HG02759 (cell line): ENCODE measurements around the gene PNPLA8.

ENCODE experiments used
- ATAC-seq: cut with Tn5 transposase; IDR thresholded peaks from one replicate; pipeline ENCODE4 v1.9.1; 2021; ENCODE audit warnings: mild to moderate bottlenecking, moderate library complexity; ENCODE audit not compliant: unreplicated experiment

PNPLA8 gene

DNA sequence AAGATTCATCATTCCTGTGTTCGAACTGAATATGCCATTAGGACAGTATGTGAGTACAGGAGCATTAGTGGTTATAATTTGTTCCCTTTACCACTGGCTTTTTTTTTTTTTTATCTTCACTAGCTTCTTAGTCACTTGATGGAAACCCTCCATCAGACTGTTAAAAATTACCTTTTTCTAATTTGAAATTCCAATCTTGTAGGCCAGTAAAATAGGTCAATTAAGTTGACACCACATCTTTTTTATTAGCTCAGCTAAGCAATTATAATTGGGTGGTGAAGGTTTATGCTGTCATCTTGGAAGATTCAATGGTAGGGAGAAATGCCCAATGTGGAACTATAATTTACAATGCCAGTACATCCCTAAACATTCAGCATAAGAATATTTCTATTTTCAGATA lies 75.8 kb downstream of the PNPLA8 start:
- no peak for ATAC-seq

DNA sequence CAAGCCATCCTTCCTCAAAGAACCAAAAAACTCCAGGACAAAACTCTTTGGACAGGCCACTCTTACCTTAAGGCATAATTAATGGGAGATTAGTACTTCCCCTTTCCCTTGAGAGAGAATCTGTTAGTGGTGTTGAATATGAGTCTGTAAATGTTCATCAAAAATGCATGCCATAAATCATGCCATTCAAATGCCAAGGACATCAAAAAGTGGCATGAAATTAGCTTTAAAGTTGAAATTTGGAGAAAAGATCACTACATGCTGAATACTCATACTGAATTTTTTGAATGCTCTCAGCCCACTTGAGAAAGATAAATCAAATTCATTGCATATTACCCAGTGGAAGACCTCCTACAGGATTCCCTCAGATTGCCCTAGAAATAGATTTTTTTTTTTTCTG lies 76.4 kb downstream of the PNPLA8 start:
- no peak for ATAC-seq

DNA sequence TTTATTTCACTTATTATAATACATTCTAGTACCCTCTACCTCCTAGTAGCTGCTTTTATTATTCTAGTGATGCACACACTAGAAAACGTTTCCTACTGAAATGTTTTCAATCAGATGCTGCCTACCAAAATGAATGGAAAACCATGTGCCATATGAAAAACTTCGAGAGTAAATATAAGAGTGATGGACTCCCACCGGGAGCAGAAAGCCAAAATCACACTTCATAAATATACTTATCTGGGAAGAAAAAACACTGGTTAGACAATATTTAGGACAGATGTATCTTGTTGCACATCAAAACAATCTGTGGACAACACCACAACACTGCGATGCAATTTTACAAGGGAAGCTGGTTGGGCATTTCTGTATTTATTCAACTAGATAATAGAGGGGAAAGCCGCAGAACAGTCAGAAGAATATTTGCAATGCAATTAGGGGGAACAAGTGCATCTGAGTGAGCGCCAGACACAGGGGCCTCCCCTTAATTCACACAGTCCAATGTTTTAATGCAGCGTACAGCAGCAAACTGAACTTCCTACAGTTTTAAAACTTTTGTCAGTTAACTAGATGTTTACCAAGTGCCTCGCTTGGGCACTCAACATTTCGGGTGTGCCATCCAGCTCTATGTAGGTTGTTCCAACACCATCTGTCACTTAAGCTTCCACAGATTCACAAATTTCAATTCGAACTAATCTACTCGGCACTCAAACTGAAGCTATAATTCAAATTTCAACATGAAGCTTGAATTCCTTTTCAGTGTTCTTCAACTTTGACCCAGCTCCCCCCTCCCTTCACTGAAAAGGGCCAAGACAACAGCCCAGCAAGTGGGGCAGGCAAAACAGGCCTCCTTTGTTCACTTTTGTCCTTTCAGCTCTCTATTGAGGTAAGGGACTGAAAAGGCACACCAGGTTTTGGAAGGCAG lies 77.1 kb downstream of the PNPLA8 start:
- no peak for ATAC-seq

DNA sequence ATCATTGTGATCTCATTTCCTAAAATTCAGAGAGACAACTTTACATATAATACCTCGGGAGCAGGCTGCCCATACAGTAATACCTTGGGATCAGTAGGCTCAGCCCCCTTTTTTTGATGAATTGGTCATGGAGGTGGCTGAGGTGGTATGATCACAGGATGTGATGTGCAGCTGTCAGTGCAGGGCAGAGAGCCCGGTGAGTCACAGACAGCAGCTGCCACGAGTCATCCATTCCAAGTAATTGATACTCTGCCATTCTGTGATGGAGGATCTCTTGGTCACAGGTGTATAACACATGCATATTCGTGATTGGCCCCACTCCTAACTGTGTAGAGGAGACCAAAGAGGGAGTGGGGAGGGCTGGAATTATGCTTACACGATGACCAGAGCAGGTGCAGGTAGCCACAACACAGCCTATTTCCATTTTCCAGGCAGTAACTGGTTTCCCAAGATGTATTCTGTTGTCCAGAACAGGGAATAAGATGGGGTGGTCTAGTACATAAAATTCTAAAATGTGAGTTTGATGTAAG lies 83.8 kb downstream of the PNPLA8 start:
- ATAC-seq, result no peak

- ATAC-seq, result no peak
Observed at GRCh38 chr7:108441392-108441955, 84.5 kb downstream of the PNPLA8 start.

DNA sequence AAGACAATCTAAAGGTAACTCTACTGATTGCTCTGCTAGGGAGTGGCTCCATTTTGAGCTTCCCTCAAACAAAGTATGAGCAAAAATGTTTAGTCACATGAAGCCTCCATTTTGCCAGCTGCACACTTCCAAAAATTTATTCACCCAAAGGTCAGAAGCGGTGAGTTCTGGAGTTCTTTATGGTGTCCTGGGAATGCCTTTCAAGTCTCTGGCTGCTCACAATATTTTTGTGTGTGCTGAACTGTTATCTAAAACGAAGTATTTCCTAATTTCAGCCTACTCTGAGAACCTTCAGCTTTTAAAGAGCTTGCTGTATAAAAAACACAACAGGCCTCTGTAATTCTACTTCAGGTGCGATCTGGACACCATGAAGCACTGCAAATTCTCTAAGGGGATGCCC lies 85.3 kb downstream of the PNPLA8 start:
- ATAC-seq, result no peak

DNA sequence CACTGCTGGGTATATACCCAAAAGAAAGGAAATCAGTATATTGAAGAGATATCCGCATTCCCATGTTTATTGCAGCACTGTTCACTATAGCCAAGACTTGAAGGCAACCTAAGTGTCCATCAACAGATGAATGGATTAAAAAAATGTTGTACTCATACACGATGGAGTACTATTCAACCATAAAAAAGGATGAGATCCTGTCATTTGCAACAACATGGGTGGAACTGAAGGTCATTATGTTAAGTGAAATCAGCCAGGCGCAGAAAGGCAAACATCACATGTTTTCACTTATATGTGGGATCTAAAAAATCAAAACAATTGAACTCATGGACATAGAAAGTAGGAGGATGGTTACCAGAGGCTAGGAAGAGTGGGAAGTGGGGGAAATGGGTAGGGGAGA lies 89.0 kb downstream of the PNPLA8 start:
- ATAC-seq, result no peak

- ATAC-seq, result no peak
Observed at GRCh38 chr7:108434010-108434409, 91.9 kb downstream of the PNPLA8 start.

- no peak for ATAC-seq
Observed at GRCh38 chr7:108431099-108431498, 94.8 kb downstream of the PNPLA8 start.

DNA sequence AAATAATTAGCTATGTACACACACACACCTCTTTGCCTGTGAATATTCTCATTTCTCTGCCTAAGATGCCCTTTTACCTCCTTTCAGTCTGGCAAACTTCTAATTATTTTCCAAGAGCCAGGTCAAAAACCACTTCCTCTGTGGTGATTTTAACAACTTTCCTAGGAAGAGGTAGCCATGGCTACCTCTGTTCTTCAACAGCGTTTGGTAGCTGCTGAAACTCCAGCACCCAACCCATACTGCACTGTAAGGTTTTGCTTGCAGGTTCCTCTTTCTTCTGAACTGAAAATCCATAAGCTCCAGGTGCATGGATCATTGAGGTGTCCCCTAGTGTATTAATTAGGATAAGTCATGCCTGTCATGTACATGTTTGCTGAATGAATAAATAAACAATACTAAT lies 95.3 kb downstream of the PNPLA8 start:
- no peak for ATAC-seq

- ATAC-seq, result no peak
Observed at GRCh38 chr7:108427766-108428165, 98.2 kb downstream of the PNPLA8 start.

DNA sequence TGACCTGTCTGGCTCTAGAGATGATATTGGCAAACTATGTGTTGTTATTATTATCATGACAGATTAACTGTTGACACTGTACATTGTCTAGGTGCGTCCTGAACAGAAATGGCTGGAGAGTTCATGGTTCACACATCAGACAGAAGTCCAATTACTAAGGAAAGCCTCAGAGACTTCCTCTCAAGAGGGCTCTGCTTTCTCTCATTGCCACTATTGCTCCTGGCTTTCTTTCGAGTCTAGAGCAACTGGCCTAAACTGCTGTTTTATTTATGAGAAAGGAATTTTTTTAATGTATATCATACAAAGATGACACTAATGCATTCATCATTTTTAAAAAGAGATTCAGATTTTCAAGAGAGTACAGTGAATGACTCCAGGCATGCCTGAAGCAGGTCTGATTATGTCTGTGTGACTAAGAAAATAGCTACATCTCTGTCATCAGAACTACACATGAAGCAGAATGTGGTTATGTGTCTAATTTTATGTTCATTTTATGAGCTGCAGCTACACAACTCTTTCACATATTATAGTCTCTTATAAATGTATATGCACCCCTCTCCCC lies 100.1 kb downstream of the PNPLA8 start:
- ATAC-seq, result no peak

- ATAC-seq, result no peak
Observed at GRCh38 chr7:108424013-108424412, 101.9 kb downstream of the PNPLA8 start.

DNA sequence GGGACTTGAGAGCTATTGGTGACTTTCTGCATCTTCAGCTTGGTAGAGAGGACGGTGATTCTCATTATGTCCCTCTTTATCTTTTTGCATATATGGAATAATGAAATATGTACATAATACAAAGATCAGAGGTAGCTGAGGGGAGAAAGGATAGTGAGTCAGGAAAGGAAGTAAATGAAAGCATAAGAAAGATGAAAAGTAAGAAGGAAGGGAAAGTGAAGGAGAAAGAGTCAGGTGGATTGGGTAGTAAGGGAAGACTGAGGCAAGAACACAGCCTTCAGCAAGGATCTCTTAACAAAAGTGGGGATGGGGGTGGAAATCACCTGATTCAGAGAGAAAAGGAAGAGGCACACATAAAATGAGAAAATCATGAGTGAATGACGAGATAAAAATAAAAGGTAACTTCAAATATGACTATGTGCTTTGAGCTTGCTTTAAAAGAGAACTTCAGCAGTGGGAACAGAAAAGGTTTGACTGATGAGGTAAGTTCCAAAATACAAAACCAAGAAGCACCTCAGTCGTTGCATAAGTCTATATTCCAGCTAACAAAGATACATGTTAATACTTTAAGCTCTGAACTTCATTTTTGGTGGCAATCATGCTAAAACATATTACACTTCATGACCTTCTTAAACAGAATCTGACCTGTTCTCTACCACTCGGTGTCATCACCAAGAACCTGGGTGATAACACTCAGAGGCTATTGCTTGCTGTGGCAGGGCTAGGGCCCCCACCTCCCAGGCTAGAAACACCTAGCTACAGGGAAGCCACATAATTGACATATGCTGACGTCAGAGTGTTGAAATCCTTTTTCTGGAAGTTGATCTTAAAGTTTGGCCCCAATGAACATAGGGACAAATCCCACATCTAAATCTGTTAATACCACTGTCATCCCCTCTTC lies 102.6 kb downstream of the PNPLA8 start:
- ATAC-seq, result no peak

DNA sequence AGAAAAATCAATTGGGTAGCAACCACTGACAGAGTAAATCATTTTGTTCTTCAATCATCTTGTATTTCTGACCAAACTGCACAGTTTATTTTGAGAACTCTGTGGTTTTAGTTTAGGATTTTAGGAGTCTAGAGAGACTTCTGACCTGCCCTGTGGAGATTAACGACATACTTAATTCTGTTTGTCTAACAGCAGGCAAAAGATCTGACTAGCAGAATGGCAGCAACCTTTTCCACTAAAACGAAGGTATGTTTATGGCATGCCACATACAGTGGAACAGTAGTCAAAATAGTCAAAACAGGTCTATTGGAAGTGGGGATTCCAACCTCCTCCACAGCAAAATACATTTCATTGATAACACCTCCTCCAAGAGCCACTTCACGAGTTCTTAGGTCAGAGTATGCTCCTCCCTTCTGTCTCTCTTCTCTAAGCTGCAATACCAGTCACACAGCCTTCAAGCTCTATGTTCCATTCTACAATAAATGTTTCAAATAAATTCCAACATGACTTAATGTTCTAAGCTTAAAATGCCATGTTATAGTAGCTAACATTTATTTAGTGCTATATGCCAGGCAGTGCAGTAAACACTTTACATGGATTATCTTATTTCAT lies 104.1 kb downstream of the PNPLA8 start:
- no peak for ATAC-seq
